Stimulated activated memory B cell treated with anti-CD40 and anti-IgM and Interleukin-4, amounts not matched to agents 10 μg/mL and 1 μg/mL and 100 μg/mL, for 72 hours (primary cell): Measurements from ENCODE around the gene GSN.

ENCODE experiments used
- ATAC-seq: fragments of 150-1000 bp; cut with Tn5 transposase; 2 replicates; pipeline ENCODE4 v1.10.0; 2021
- H3K27ac Mint-ChIP-seq: one replicate; pipeline ENCODE4 v1.8.0; 2022; ENCODE audit warnings: mild to moderate bottlenecking, mixed read lengths
- H3K27me3 Mint-ChIP-seq: one replicate; pipeline ENCODE4 v1.8.0; 2022; ENCODE audit warnings: mixed read lengths
- H3K36me3 Mint-ChIP-seq: one replicate; pipeline ENCODE4 v1.8.0; 2022; ENCODE audit warnings: mixed read lengths
- H3K4me1 Mint-ChIP-seq: one replicate; pipeline ENCODE4 v1.8.0; 2022; ENCODE audit warnings: mixed read lengths
- H3K4me3 Mint-ChIP-seq: one replicate; pipeline ENCODE4 v1.8.0; 2022; ENCODE audit warnings: mild to moderate bottlenecking, moderate library complexity, mixed read lengths
- H3K9me3 Mint-ChIP-seq: one replicate; pipeline ENCODE4 v1.8.0; 2022; ENCODE audit warnings: mixed read lengths

Gene GSN

DNA sequence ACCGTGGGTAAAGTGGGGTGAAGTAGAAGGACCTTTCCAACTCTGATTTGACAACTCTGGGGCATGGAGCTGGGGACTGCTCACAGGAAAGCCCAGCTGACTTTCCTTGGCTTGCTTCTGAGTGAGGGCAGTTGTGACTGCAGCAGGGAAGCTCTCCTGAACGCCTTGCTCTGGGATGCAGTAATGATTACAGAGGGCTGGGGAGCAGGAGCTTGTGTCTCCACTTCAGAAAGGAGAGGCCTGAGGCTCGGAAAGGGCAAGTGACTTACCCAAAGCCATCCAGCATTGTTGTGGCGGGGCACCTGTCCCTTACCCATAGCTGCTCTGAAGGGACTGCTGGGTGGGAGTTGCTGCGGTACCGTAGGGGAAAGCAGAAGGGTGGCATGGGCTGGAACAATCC lies 41.2 kb downstream of the GSN start:
- no peak for ATAC-seq
- no peaks in the 10 kb centered on the region for H3K9me3 Mint-ChIP-seq
- H3K27me3 Mint-ChIP-seq: no peaks in the 10 kb centered on the region
- peaks cover 63% of the 10 kb centered on the region for H3K36me3 Mint-ChIP-seq
- H3K4me1 Mint-ChIP-seq: no peaks in the 10 kb centered on the region
- H3K27ac Mint-ChIP-seq: no peak overlapping the region
- H3K4me3 Mint-ChIP-seq: no peak overlapping the region

DNA sequence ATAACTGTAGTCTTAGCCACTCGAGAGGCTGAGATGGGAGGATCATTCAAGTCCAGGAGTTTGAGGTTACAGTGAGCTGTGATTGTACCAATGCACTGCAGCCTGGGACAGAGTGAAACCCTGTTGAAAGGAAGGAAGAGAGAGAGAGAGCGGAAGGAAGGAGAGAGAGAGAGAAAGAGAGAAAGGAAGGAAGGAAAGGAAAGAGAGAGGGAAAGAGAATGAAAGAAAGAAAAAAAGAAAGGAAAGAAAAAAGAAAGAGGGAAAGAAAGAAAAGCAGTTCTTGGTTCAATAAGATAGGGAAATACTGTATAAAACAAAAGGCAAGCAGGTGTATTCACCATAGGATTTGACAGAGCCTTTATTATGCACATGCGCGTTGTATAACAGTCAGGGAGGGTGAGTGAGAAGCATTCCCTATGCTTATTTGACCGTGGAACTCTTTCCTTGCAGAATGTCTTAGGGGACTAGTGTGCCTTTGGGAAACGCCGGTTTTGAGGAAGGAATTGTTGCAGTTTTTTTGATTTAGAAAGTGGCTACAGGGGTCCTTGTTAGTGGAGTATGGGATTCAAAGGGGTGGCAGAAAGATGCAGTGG lies 42.0 kb downstream of the GSN start:
- Mint-ChIP-seq H3K4me3 (no peak overlapping the region), H3K36me3 (peaks cover 58% of the 10 kb centered on the region), H3K27ac (no peak overlapping the region), H3K9me3 (no peaks in the 10 kb centered on the region), H3K4me1 (no peaks in the 10 kb centered on the region), H3K27me3 (no peaks in the 10 kb centered on the region)
- no peak for ATAC-seq

DNA sequence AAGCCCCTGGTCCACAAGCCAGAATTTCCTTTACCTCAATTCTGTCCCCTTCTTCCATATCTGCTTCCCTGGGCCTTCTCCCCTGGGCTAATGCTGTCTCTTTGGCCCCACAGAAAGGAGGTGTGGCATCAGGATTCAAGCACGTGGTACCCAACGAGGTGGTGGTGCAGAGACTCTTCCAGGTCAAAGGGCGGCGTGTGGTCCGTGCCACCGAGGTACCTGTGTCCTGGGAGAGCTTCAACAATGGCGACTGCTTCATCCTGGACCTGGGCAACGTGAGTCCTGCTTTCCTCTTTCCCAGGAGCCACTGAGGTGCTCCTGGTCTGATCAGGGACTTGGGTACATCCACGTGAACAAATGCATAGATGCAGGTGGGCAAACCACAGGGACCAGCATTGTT lies 42.6 kb downstream of the GSN start:
- Mint-ChIP-seq H3K4me3 (no peak overlapping the region), H3K27me3 (no peaks in the 10 kb centered on the region)

DNA sequence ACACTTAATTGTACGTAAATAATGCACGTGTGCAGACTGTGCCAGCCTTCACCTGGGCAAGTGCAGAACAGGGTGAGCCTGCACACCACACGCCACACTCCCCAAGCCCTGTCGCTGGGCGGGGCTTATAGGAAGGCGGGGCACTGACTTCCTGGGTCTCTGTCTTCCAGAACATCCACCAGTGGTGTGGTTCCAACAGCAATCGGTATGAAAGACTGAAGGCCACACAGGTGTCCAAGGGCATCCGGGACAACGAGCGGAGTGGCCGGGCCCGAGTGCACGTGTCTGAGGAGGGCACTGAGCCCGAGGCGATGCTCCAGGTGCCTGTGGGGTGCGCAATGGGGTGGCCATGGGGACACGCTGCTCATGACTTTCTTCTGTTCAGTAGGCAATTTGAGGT lies 44.2 kb downstream of the GSN start:
- H3K4me3 Mint-ChIP-seq: no peak overlapping the region
- peaks cover 63% of the 10 kb centered on the region for H3K36me3 Mint-ChIP-seq
- H3K27me3 Mint-ChIP-seq: no peaks in the 10 kb centered on the region
- no peaks in the 10 kb centered on the region for H3K4me1 Mint-ChIP-seq
- H3K9me3 Mint-ChIP-seq: no peaks in the 10 kb centered on the region
- ATAC-seq: no peak
- H3K27ac Mint-ChIP-seq: no peak overlapping the region

More for the DNA sequence above, 42.6 kb downstream of the GSN start:
- no peak overlapping the region for H3K27ac Mint-ChIP-seq
- ATAC-seq: no peak
- H3K4me1 Mint-ChIP-seq: no peaks in the 10 kb centered on the region
- no peaks in the 10 kb centered on the region for H3K9me3 Mint-ChIP-seq
- H3K36me3 Mint-ChIP-seq: peaks cover 58% of the 10 kb centered on the region

DNA sequence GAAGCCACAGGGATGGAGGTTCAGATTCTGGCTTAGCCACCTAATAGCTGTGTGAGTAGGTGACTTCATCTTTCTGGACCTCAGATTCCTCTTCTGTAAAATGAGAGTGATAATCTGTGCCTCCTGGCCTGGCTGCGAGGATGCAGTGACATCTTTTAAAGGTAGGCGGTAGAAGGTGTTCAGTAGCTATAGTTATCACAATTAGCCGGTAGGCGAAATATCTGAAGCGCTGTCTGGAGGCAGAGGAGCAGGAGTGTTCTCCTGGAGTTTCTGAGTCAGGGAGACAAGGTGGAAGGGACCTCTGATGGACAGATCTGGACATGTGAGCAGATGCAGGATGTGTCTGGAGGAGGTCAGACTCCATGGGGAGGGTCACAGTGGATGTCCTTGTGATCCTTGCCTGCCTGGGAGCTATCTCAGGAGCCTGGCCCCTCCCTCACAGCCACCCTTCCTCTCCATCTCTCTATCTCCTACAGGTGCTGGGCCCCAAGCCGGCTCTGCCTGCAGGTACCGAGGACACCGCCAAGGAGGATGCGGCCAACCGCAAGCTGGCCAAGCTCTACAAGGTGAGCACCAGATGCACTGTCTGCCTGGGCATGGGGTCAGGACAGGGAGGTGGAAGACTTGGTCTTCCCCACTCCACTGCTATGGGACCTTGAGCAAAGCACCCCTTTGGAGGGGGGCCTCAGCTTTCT lies 45.6 kb downstream of the GSN start:
- Mint-ChIP-seq H3K27me3 (no peaks in the 10 kb centered on the region), H3K36me3 (peaks cover 58% of the 10 kb centered on the region), H3K27ac (no peak overlapping the region), H3K4me3 (no peak overlapping the region), H3K4me1 (no peaks in the 10 kb centered on the region), H3K9me3 (no peaks in the 10 kb centered on the region)
- ATAC-seq: no peak

DNA sequence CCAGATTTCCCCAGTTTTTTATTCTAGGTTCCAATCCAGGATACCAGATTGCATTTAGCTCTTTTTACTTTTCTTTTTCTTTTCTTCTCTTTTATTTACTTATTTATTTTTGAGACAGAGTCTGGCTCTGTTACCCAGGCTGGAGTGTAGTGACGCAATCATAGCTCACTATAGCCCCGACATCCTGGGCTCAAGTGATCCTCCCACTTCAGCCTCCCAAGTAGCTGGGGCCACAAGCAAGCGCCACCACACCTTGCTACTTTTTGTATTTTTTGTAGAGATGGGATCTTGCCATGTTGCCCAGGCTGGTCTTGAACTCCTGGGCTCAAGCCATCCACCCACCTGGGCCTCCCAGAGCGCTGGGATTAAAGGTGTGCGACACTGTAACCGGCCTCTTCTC lies 48.4 kb downstream of the GSN start:
- no peaks in the 10 kb centered on the region for H3K27me3 Mint-ChIP-seq
- peaks cover 47% of the 10 kb centered on the region for H3K36me3 Mint-ChIP-seq
- no peaks in the 10 kb centered on the region for H3K9me3 Mint-ChIP-seq
- no peak overlapping the region for H3K4me3 Mint-ChIP-seq
- no peak for ATAC-seq
- peaks cover 6% of the 10 kb centered on the region for H3K4me1 Mint-ChIP-seq
- no peak overlapping the region for H3K27ac Mint-ChIP-seq

DNA sequence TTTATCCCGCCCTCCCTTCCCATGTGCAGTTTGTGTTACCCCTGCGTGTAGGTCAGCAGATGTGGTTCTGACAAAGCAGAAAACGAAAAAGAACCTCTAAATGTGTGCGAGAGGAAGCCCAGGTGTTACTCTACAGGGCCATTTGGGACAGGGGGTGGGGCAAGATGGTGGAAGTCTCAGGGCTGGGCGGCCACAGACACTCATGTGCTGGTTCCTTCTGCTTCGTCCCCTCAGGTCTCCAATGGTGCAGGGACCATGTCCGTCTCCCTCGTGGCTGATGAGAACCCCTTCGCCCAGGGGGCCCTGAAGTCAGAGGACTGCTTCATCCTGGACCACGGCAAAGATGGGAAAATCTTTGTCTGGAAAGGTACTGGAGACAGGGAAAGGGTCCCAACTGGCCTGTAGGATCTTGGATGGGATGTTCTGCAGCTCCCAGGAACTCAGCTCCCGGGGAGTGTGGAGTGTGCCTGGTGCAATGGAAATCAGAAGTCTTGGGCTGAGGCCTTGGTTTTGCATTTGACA lies 49.0 kb downstream of the GSN start:
- Mint-ChIP-seq H3K4me1 (peaks cover 6% of the 10 kb centered on the region), H3K27me3 (no peaks in the 10 kb centered on the region), H3K27ac (no peak overlapping the region), H3K36me3 (peaks cover 43% of the 10 kb centered on the region), H3K4me3 (no peak overlapping the region), H3K9me3 (no peaks in the 10 kb centered on the region)
- ATAC-seq: no peak

DNA sequence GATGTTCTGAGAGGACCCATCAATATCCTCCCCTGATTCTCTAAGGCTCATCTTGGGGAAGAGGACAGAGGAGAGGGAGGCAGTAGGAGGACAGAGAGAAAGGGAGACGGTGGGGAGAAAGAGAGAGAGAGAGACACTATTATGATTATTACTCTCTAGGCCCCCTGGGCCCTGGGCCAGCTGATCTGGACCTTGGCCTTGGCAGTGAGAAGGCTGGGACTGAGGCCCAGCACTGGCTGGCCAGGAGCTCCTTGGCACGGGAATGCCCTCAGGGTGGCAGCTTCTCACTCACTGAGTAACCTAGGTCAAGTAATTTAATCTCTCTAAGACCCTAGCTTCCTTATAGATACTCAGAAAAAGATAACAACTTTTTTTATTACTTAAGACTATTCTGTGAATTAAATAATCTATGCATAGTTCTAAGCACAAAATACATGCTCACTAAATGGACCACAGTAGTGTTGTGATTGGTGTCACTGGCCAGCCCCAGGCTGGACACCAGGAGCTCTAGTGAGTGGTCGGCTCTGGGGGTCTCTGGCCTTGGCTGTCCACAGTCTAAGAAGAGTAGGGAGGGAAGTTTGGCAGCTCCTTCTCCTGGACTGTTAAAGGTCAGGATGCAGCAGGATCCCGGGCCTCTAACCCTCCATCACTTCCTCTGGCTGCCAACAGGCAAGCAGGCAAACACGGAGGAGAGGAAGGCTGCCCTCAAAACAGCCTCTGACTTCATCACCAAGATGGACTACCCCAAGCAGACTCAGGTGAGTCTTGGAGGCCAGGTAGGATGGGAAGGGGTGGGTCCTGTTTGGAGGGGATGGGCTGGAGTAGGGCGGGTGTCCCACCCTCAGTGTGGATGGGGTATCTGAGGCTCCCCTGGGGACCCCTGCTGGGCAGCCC lies 50.0 kb downstream of the GSN start:
- H3K9me3 Mint-ChIP-seq: no peaks in the 10 kb centered on the region
- peaks cover 6% of the 10 kb centered on the region for H3K4me1 Mint-ChIP-seq
- peak; percentile 40 for ATAC-seq
- peaks cover 43% of the 10 kb centered on the region for H3K36me3 Mint-ChIP-seq
- H3K4me3 Mint-ChIP-seq: no peak overlapping the region
- H3K27me3 Mint-ChIP-seq: no peaks in the 10 kb centered on the region
- H3K27ac Mint-ChIP-seq: no peak overlapping the region

DNA sequence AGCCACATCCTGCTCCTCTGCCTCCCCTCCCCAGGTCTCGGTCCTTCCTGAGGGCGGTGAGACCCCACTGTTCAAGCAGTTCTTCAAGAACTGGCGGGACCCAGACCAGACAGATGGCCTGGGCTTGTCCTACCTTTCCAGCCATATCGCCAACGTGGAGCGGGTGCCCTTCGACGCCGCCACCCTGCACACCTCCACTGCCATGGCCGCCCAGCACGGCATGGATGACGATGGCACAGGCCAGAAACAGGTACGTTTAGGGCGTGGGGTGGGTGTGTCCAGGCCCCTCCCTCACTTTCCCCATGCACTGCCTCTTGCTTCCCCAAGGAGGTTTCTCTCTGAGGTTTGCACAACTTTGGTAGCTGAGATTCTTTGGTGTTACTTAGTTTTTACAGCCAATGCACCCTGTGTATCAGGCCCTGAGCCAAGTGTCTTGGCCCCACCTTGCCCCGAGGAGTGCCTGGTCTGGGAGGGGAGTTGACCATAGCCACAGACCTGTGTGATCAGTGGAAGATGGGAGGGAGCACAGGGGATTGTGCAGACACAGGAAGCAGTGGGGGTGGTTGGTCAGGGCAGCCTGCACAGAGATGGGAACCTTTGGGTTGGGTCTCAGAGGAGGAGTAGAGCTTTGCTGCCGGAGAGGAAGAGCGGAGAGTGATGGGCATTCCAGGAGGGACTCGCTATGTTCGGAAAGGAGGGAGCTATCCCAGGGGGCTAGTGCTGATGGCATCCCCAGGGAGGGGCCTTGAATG lies 50.8 kb downstream of the GSN start:
- peaks cover 36% of the 10 kb centered on the region for H3K36me3 Mint-ChIP-seq
- peak; percentile 34 for ATAC-seq
- no peak overlapping the region for H3K27ac Mint-ChIP-seq
- no peak overlapping the region for H3K4me3 Mint-ChIP-seq
- H3K9me3 Mint-ChIP-seq: no peaks in the 10 kb centered on the region
- H3K27me3 Mint-ChIP-seq: no peaks in the 10 kb centered on the region
- H3K4me1 Mint-ChIP-seq: peaks cover 6% of the 10 kb centered on the region

DNA sequence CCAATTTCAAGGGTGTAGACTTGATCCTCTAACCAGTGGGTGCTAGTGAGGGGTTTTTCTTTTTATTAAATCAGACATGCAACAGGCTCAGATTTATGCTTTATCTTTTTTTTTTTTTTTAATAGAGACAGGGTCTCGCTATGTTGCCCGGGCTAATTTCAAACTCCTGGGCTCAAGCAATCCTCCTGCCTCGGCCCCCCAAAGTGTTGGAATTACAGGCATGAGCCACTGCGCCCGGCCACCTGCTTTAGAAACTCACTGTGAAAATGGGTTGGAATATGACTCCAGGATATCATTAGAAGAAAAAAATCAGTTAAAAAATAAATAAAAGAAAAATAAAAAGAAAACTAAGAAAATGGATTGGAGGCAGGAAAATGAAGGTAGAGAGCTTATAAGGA lies 51.4 kb downstream of the GSN start:
- no peak for ATAC-seq
- no peaks in the 10 kb centered on the region for H3K9me3 Mint-ChIP-seq
- H3K4me3 Mint-ChIP-seq: no peak overlapping the region
- H3K27me3 Mint-ChIP-seq: no peaks in the 10 kb centered on the region
- no peak overlapping the region for H3K27ac Mint-ChIP-seq
- H3K36me3 Mint-ChIP-seq: peaks cover 32% of the 10 kb centered on the region
- peaks cover 6% of the 10 kb centered on the region for H3K4me1 Mint-ChIP-seq

DNA sequence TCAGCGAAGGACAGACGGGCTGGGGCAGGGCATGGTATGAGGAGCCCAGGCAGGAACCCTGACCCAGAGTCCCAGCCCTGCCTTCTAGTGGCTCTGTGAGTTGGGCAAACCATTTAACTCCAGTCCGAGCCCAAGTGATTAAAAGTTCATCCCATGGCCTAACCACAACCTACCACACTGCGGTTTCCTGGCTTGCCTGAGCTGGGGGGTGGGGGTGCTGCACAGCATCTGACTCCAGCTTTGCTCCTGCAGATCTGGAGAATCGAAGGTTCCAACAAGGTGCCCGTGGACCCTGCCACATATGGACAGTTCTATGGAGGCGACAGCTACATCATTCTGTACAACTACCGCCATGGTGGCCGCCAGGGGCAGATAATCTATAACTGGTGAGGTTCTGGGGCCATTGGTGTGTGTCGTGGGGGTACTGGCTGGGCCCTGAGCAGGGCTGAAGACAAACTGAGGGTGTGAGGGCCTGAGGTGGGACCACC lies 53.1 kb downstream of the GSN start:
- no peaks in the 10 kb centered on the region for H3K9me3 Mint-ChIP-seq
- peaks cover 45% of the 10 kb centered on the region for H3K36me3 Mint-ChIP-seq
- H3K4me3 Mint-ChIP-seq: no peak overlapping the region
- peaks cover 6% of the 10 kb centered on the region for H3K4me1 Mint-ChIP-seq
- no peaks in the 10 kb centered on the region for H3K27me3 Mint-ChIP-seq
- no peak overlapping the region for H3K27ac Mint-ChIP-seq
- no peak for ATAC-seq

DNA sequence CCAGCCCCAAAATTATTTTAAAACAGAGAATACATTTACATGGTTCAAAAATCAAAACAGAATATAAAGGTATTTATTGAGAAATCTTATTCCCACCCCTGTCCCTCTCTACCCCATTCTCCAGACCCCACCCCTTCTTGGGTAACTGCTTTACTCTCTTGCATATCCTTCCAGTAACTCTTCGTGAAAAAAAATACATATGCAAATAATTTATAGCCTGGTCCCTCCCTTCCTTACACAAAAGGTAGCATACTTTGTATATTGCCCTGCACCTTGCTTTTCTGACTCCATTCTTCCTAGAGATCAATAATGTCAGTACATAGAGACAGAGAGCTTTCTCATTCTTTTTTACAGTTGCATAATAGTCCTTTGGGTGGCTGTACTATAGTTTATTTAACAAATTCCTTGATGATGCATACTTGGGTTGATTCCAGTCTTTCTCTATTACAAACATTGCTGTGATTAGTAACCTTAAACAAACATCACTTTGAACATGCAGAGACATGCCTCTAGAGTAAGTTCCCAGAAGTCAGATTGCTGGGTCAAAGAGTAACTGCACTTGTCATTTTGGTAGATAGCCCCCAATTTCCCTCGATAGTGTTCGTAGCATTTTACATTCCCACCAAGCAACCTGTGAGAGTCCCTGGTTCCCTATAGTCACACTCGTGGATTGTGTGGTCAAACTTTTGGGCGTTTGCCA lies 54.2 kb downstream of the GSN start:
- Mint-ChIP-seq H3K27me3 (no peaks in the 10 kb centered on the region), H3K27ac (no peak overlapping the region), H3K9me3 (no peaks in the 10 kb centered on the region), H3K4me3 (no peak overlapping the region), H3K36me3 (peaks cover 40% of the 10 kb centered on the region), H3K4me1 (peaks cover 6% of the 10 kb centered on the region)
- ATAC-seq: no peak

DNA sequence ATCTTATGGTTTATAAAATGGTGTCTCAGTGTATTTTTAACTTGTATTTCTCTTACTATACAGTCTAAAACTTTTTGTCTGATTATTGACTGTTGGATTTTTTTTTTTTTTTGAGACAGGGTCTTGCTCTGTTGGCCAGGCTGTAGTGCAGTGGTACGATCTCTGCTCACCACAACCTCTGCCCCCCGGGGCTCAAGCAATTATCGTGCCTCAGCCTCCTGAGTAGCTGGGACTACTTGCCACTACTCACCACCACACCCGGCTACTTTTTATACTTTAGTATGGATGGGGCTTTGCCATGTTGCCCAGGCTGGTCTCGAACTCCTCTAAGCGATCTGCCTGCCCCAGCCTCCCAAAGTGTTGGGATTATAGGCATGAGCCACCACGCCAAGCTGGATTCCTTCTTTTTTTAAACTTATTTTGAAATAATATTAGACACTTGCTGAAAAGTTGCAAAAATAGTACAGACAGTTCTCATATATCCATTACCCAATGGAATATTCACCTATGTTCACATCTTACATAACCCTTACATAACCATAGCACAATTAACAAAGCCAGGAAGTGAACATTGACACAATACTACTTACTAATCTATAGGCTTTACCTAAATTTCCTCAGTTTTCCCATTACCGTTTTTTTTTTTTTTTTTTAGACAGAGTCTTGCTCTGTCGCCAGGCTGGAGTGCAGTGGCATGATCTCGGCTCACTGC lies 54.9 kb downstream of the GSN start:
- Mint-ChIP-seq H3K36me3 (peaks cover 38% of the 10 kb centered on the region), H3K4me3 (no peak overlapping the region)
- ATAC-seq: no peak

More for the DNA sequence above, 54.9 kb downstream of the GSN start:
- Mint-ChIP-seq H3K27ac (no peak overlapping the region), H3K27me3 (no peaks in the 10 kb centered on the region), H3K9me3 (no peaks in the 10 kb centered on the region), H3K4me1 (peaks cover 6% of the 10 kb centered on the region)
